ENCODE data around the gene NOTCH4. TPM values are rescaled to one million over a fixed set of nuclear protein-coding genes. Genes with fewer than 3 reads are reported as not detected.

NOTCH4 gene
- total RNA-seq, 2 experiments from 2014 or later: 0.47 to 0.53 TPM

- intact Hi-C loops (cut with DNase I, micrococcal nuclease): loop anchor here in 1 of 2 experiments (5.0 to 10.0 kb wide), 5 partner anchors 534 to 1984 kb away; partner anchors contain the start of genes BRD2, C6orf47, CSNK2B and GPANK1
- ATAC-seq (ENCODE audit: poor library complexity) (no peak), DNase-seq (peak in 1 of 14 experiments; percentile 13)
- ChIA-PET POLR2A (interaction anchor here (12.1 kb wide), 1 partner anchor 19 kb away, joined by 242 read pairs; the partner anchor contains the start of genes AGPAT1 and RNF5), CTCF (no interaction called here)
- H3K27ac ChIP-seq (ENCODE audit: low read depth in 1 of 2, low read length in 2 of 2): no peak overlapping the region
- Mint-ChIP-seq H3K27ac (no peak overlapping the region), H3K4me1 (ENCODE audit: low read depth) (peaks cover 36% of the 10 kb centered on the region), H3K36me3 (ENCODE audit: low read depth) (peaks cover 7% of the 10 kb centered on the region), H3K27me3 (no peaks in the 10 kb centered on the region), H3K9me3 (no peaks in the 10 kb centered on the region), H3K4me3 (peak overlapping the region; percentile 48)
- no peak overlapping the region for H3K4me3 ChIP-seq (ENCODE audit: low read length)
- TF ChIP-seq CTCF (IDR thresholded peaks at IDR 0.05): no peak
- no peaks in the 10 kb centered on the region for H3K9me3 ChIP-seq (ENCODE audit: control insufficient read depth in 1 of 2, insufficient read depth in 1 of 2, low read length in 2 of 2)
- H3K36me3 ChIP-seq (ENCODE audit: insufficient read depth, low read length): no peaks in the 10 kb centered on the region
- H3K27me3 ChIP-seq (ENCODE audit: control insufficient read depth in 1 of 2, insufficient read depth in 2 of 2, low read length in 2 of 2): no peaks in the 10 kb centered on the region
- peaks cover 38% of the 10 kb centered on the region for H3K4me1 ChIP-seq (ENCODE audit: insufficient read depth, low read length)
Observed at GRCh38 chr6:32198345-32198696, 25.5 kb downstream of the NOTCH4 start.

GRCh38 chr6:32196682-32197616 is 26.9 kb downstream of the NOTCH4 start:
- Histone ChIP-seq H3K9me3 (ENCODE audit: control insufficient read depth in 1 of 2, insufficient read depth in 1 of 2, low read length in 2 of 2) (no peaks in the 10 kb centered on the region), H3K36me3 (ENCODE audit: insufficient read depth, low read length) (no peaks in the 10 kb centered on the region), H3K27ac (ENCODE audit: low read depth in 1 of 2, low read length in 2 of 2) (peak overlapping the region; percentile 87 to 100), H3K4me1 (ENCODE audit: insufficient read depth, low read length) (peaks cover 45% of the 10 kb centered on the region), H3K4me3 (ENCODE audit: low read length) (peak overlapping the region; percentile 100), H3K27me3 (ENCODE audit: control insufficient read depth in 1 of 2, insufficient read depth in 2 of 2, low read length in 2 of 2) (no peaks in the 10 kb centered on the region)
- CTCF ChIA-PET: no interaction called here
- POLR2A ChIA-PET: interaction anchor here (0.6 to 12.1 kb wide), 3 partner anchors 18 to 771 kb away, joined by 3 to 242 read pairs (median 5); partner anchors contain the start of genes AGPAT1 and RNF5
- intact Hi-C loops (cut with DNase I, micrococcal nuclease): loop anchor here in 1 of 2 experiments (1.0 to 10.0 kb wide), 6 partner anchors 68 to 1982 kb away; partner anchors contain the start of genes BRD2, C6orf47, CSNK2B and GPANK1
- no peaks in the 10 kb centered on the region for H3K9me3 Mint-ChIP-seq
- TF ChIP-seq CTCF (IDR thresholded peaks at IDR 0.05): no peak
- peaks cover 43% of the 10 kb centered on the region for H3K4me1 Mint-ChIP-seq (ENCODE audit: low read depth)
- ATAC-seq (ENCODE audit: poor library complexity) (no peak), DNase-seq (peak in 2 of 14 experiments; percentile 59 to 65)
- H3K4me3 Mint-ChIP-seq: peak overlapping the region; percentile 99
- peaks cover 18% of the 10 kb centered on the region for H3K36me3 Mint-ChIP-seq (ENCODE audit: low read depth)
- H3K27me3 Mint-ChIP-seq: no peaks in the 10 kb centered on the region
- H3K27ac Mint-ChIP-seq: peak overlapping the region; percentile 96

GRCh38 chr6:32195902-32196681 is 27.8 kb downstream of the NOTCH4 start:
- H3K9me3 Mint-ChIP-seq: no peaks in the 10 kb centered on the region
- ATAC-seq (ENCODE audit: poor library complexity) (peak; percentile 73), DNase-seq (peak in 12 of 14 experiments; percentile 35 to 100 (median 47))
- no peaks in the 10 kb centered on the region for H3K27me3 Mint-ChIP-seq
- intact Hi-C loops (cut with DNase I, micrococcal nuclease): loop anchor here (1.0 to 10.0 kb wide), 11 partner anchors 18 to 1981 kb away; partner anchors contain the start of genes AGPAT1 (in 1 of the 2), BRD2 (in 1 of the 2), C6orf47 (in 1 of the 2) and CSNK2B (in 1 of the 2)
- peaks cover 48% of the 10 kb centered on the region for H3K4me1 Mint-ChIP-seq (ENCODE audit: low read depth)
- peak overlapping the region; percentile 100 for H3K4me3 ChIP-seq (ENCODE audit: low read length)
- peak; percentile 8 for TF ChIP-seq CTCF (IDR thresholded peaks at IDR 0.05)
- ChIA-PET CTCF (interaction anchor here (1.1 to 1.8 kb wide), 9 partner anchors 15 to 77 kb away, joined by 3 to 14 read pairs (median 5); partner anchors contain the start of genes AGPAT1, FKBPL, PRRT1 and RNF5), POLR2A (interaction anchor here (0.6 to 12.1 kb wide), 23 partner anchors 10 to 1581 kb away, joined by 3 to 242 read pairs (median 4); partner anchors contain the start of genes AGPAT1, ATF6B, DXO and FKBPL)
- H3K27me3 ChIP-seq (ENCODE audit: control insufficient read depth in 1 of 2, insufficient read depth in 2 of 2, low read length in 2 of 2): no peaks in the 10 kb centered on the region
- H3K36me3 Mint-ChIP-seq (ENCODE audit: low read depth): peaks cover 27% of the 10 kb centered on the region
- H3K36me3 ChIP-seq (ENCODE audit: insufficient read depth, low read length): peaks cover 5% of the 10 kb centered on the region
- peak overlapping the region; percentile 99 for H3K4me3 Mint-ChIP-seq
- peaks cover 48% of the 10 kb centered on the region for H3K4me1 ChIP-seq (ENCODE audit: insufficient read depth, low read length)
- H3K27ac ChIP-seq (ENCODE audit: low read depth in 1 of 2, low read length in 2 of 2): peak overlapping the region; percentile 87 to 100
- H3K9me3 ChIP-seq (ENCODE audit: control insufficient read depth in 1 of 2, insufficient read depth in 1 of 2, low read length in 2 of 2): no peaks in the 10 kb centered on the region
- H3K27ac Mint-ChIP-seq: peak overlapping the region; percentile 96

Data from CD4-positive, alpha-beta T cell (primary cell).